ENCODE results near the gene ISM1. TPM values are rescaled to one million over a fixed set of nuclear protein-coding genes. Genes with fewer than 3 reads are reported as not detected.

ISM1 gene
- total RNA-seq, 1 donor from 2014 or later, result 0.95 TPM

DNA sequence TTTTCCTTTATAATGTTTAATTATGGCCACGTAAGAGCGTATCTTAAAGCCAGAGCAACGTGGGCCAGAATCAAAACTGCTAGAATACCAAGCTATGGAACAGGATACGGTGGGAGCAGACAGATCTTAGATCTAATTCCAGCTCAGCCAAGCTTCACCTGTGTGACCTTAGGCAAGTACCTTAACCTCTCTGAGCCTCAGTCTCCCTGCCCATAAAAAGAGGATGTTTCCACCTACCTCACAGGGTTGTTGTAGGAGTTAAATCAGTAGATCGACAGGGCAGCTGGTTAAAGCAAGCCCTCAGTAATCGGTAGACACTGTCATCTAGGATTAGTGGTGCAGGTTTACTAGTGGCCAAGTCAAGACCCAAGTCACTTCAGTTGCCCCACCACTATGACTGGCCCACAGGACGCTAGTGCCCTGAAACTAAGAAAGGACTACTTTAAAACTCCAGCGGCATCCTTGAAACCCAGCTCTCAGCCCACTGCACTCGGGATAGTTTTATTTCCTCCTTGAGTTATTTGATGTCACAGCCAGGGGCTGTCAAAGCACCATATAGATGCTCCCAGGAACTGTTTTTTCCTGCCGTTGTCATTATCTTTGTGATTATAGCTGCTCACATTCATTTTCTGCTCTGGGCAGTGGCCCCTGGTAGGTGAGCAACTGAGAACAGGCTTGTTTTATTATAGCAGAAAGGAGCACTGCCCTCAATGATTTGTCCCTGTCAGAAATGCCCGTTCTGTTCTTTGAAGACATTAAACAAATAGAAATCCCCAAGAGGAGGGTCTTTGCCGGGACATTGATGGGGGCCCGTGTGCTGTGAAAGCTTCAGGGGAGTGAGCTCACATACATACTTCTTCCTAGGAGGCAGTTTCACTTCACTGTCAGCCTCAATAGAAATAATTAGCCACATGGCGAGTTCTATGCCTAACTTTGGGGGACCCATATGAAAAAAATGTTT is 63.1 kb downstream of the ISM1 start:
- DNase-seq (ENCODE audit: low spot score), result no peak

DNA sequence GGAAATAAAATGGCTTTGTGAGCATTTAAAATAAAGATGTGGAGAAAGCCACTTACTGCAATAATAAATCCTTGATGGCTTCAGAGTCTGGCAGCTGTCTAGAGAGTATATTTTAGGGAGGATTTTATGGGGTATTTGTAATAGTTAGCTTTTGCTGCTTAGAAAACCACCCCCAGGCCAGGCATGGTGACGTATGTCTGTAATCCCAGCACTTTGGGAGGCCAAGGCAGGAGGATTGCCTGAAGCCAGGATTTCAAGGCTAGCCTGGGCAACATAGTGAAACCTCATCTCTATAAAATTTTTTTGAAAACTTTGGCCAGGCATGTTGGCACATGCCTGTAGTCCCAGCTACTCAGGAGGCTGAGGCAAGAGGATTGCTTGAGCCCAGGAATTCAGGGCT is 63.8 kb downstream of the ISM1 start:
- DNase-seq (ENCODE audit: low spot score), result no peak

DNA sequence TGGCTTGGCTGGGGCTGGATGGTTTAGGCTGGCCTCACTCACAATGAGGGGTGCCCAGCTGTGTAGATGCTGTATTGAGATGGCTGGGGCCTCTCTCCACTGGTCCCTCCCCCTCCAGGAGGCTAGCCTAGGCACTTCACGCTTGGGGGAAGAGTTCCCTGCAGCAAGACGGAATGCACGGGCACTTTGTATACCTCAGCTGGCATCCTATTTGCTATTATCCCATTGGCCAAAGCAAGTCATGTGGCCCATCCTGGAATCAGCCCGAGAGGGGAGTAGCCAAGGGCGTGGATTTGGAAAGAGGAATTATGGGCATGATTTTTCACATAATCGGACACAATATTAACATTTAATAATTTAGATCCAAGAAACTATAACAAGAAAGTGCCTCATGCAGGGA is 64.3 kb downstream of the ISM1 start:
- DNase-seq (ENCODE audit: low spot score), result no peak

DNA sequence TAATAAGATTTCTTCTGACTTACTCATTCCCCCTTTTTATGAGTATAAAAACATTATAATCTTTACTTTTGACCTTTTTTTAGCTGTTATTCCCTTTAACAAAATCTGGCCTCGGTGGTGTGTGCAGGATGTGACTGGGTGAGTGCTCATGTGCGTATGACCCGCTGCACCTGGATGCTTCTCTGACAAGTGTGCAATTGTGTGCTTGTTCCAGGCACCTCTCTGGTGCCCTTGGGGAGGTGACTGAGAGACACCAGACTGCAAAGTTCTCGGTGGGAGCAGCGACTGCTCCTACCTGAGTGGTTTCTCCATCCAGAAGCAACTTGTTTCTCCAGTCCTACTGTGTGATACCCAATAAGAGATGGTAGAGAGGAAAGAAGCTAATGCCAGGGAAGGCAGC is 65.0 kb downstream of the ISM1 start:
- no peak for DNase-seq (ENCODE audit: low spot score)

DNA sequence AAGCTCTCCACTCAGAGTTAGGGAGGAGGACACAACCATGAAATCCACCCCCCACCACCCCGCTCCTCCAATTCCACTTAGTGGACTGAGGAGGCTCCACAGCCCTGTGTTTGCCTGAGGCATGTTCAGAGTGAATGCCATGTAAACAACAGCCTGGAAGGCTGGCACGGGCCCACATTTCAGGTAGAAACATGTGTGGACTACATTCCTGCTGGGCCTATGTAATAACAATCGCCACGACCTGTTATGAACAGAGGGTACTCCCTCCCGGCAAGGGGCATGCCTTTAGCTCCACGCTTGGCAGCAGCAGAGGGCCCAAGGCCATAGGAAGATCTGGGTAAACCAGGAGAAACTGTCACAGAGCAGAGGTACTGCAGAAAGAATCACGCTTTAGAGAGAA is 65.5 kb downstream of the ISM1 start:
- DNase-seq (ENCODE audit: low spot score), result no peak

DNA sequence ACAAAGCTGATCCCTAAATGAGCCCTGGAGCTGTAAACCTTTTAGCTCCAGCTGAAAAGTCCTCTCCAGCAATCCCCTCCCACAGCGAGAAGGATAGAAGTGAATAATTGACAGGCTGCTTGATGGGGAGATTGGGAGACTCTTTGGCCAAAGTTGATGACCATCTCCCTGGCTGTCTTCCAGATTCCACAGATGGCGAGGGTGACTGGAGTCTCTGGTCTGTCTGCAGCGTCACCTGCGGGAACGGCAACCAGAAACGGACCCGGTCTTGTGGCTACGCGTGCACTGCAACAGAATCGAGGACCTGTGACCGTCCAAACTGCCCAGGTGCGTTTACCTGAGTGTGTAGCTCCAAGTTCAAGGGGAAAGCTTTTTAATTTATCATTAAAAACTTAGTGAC is 67.3 kb downstream of the ISM1 start:
- no peak for DNase-seq (ENCODE audit: low spot score)

DNA sequence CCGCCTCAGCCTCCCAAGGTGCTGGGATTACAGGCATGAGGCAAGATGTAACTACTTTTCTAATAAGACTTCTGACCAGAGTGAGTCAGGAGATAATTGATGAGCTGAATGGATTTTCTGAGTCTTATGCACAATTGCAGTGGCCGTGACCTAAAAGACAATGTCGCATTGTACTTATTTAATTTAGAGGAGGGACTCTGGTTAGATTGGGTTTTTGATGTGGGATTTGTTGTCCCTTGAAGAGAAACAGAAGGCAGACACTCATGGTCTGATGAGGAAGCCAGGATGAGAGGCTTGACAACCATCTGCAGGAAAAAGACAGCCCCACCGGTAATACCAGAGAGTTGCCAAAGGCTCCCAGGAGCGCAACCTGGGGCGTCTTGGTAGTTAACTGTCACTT is 68.0 kb downstream of the ISM1 start:
- DNase-seq (ENCODE audit: low spot score), result no peak

DNA sequence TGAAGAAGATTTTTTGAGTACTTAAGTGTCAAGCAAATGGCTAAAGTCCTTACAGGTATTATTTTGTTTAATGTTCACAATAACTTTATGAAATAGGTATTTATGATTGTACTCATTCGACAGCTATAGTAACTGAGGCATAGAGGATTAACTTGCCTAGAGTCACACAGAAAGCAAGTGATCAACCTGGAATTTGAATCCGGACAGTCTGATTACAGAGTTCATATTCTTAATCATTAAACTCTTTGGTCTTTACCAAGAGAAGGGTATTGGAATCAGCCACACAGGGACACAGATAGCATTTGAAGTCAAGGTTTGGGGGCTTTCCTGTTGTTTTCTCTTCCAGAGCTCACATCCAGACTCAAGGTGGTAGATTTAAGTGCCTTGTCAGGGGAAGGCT is 69.7 kb downstream of the ISM1 start:
- DNase-seq (ENCODE audit: low spot score), result no peak

DNA sequence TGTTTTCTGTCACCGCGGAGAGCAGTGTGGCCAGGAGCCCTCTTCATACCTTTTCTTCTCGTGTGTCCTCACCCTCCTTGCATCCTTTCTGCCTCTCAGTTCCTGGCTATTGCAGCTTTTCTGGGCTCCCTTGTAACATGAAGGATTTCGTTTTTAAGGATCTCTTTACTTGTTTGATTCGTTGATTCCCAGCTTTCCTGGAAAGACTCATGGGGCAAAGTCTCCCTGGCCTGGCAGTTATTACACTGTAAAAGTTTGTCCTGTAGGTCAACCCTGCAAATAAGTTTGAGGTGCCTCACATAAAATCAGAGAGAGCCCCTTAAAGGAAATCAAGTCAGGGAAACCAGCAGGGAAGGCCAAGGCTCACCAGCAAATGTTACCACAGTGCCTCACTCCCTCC is 70.1 kb downstream of the ISM1 start:
- no peak for DNase-seq (ENCODE audit: low spot score)

DNA sequence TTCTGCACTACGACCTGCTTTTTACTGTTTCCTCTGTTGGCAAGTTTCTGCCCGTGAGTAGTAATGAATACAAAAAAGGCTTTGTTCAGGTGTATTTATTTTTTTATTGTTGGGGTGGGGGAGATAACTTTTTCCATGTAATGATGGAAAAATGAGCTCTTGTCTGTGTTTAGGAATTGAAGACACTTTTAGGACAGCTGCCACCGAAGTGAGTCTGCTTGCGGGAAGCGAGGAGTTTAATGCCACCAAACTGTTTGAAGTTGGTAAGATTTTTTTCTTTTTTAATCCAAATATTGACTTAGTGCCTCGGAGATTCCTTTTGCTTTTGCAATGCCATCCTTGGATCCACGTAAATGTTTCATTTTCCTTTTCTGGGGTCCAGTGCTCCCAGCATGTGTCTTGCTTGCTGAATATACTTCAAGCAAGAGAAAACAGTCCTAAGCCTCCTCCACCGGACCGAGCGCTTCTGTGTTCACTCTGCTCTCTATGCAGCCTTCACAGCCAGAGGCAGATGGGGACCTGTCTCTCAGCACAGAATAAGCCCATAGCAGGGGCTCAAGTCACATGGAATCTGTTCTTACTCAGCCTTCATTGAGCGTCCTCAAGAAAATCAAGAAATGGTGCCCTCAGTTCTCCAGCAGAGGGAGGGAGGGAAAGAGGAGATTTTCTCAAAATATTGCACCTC is 71.3 kb downstream of the ISM1 start:
- DNase-seq (ENCODE audit: low spot score), result no peak

DNA sequence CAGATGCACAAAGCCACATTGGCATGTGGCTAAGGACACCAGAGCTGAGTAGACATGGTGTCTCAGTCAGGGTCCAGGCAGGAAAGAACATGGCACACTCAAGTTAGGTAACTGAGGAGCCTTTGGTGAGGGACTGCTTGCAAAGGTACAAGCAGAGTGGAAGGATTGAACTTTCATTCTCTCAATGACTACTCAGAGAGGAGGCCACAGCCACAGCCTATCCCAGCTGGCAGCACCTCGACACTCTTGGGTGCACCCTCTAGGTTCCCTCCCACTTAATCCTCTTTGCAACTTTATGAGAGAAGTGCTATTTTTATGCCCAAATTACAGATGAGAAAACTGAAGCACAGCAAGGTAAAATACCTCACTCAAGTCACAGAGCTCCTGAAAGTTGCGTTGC is 73.4 kb downstream of the ISM1 start:
- DNase-seq (ENCODE audit: low spot score), result no peak

DNA sequence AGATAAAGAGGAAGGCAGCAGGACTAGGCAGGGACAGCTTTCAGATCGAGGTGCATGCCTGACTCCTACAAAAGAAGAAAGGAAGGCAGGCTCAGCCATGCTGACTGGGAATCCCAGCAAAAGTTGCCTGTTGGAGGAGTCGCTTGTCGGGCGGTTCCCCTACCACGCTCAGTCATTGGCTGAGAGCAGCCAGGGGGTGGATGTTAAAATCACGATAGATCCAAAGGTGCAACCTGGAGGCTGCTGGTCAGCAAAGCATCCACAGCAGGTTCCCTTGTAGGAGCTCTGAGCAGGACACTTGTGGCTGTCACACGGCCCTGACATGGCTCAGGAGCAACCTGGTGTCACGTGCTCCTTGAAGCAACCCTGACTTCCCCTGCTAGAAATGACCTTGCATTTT is 74.6 kb downstream of the ISM1 start:
- no peak for DNase-seq (ENCODE audit: low spot score)

DNA sequence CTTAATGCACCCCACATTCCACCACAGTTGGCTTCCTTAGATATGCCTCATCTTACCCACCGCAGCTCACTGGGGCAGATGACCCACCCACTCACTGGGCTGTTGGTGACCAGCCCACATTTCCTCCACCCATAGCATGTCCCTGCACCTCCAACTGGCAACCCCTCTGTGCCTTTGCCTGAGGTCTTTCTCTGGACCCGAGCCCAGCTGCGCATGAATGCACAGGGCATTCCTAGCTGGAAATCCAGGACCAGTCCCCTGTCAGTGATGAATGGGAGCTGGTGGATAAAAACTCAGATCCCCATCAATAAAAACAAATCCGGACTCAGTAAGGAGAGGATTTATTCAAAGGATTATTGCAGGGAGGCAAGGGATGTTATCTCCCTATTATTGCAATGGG is 75.0 kb downstream of the ISM1 start:
- no peak for DNase-seq (ENCODE audit: low spot score)

DNA sequence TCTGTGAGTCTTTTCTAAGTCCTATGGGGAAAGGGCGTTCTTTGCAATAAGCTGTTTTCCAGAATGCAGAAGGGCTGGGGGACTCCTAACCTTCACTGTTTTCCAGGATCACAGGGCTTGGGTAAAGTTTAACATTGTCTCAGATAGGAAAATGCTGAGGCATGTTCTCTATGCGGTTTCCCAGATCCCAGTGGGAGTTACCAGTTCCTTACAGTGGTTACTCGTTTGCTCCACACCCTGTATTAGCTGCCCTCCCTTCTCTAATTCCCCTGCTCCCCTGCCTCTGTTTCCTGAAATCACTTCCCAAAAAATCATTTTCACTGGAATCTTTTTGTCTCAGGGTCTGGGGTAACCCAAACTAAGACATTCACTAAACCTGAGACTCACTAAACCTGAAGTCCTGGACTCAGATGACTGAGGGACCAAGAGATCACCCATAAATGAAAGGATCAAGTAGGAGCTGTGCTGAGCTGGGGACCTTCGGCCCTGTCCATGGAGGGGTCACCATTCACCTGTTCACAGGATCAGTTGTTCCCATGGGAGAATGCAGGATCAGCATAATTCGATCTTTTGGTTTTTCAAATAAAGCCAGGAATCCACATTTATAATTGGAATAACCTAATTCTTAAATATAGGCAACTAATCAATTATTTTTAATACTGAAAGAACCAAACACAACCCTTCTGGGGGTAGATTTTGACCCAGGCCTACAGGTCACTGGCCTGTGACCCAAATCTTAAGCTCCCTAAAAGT is 76.2 kb downstream of the ISM1 start:
- no peak for DNase-seq (ENCODE audit: low spot score)

DNA sequence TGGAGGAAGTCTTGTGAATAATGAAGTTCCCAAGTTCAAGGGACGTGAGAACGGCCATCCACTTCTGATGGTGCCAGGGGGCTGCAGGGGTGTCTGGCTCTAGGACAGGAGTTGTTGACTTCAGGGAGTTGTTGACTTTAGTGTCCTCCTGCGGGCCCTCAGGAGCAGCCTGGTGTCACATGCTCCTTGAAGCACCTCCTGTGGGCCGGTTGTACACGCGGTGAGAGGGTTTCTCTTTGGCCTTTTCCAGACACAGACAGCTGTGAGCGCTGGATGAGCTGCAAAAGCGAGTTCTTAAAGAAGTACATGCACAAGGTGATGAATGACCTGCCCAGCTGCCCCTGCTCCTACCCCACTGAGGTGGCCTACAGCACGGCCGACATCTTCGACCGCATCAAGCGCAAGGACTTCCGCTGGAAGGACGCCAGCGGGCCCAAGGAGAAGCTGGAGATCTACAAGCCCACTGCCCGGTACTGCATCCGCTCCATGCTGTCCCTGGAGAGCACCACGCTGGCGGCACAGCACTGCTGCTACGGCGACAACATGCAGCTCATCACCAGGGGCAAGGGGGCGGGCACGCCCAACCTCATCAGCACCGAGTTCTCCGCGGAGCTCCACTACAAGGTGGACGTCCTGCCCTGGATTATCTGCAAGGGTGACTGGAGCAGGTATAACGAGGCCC is 77.8 kb downstream of the ISM1 start:
- DNase-seq (ENCODE audit: low spot score), result no peak

DNA sequence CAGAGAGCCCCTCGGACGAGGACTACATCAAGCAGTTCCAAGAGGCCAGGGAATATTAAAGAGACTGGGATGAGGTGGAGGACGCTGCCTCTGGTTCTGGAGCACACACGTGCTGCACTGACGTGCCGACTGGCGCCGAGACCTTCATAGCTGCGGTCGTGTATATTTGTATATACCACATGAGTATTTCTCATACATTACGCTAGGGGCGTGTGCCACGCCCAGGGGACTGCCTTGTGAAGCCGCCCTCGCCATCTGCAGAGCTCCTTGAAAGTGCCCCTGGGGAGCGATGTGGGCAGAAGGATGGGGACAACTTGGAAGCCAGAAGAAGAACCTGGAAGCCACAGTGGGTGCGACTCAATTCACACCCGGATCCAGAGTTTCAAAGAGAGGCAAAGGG is 78.3 kb downstream of the ISM1 start:
- DNase-seq (ENCODE audit: low spot score), result no peak

DNA sequence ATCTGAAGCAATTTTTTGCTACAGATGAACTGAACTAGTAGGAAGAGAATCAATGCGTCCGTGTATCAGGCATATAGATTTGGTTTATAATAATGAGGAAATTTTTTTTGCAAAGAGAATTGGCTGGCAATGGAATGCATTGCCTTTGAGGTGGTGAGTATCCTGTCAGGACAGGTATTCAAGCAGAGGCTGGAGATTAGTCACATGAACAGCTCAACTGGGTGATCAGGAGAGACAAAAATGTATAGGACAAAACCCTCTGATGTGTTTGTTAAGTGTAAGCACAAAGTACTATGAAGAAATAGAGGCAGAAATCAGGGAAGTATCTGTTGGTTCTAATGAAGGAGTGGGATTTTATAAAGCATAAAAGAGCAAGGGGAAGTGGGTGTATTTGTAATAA is 80.5 kb downstream of the ISM1 start:
- no peak for DNase-seq (ENCODE audit: low spot score)

DNA sequence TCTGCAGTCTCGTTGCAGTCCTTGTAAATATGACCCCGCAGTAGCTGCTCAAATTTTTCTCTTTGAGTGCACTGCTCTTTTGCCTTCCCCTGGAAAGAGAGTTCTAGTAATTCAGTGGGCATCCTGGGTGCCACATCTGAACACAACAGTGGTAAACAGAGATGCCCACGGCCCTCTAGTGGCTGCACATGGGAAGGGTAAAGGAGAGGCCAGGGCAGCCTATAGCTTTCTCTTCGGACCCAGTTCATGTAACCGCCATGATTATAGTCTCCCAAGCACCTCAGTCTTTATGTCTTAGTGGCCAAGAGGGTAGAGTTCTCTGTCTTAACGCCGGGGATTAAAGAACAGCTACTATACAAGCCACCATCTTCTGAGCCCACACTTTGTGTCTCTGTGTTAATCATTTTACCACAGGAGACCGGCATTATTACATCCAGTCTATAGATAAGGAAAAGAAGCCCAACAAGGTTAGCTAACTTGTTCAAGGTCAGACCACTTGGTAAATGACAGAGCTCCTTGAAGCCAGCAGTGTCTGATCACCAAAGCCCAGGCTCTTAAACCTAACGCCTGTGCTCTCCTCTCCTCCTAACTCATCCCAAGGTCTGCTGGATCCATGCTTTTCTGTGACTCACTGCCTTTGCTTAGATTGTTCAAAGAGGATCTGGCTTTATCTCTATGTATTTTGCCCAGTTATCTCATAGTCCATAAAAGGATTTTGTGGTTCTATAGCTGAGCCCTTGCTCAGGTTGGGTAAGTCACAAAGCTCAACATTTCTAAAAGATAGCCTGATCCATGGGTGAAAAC is 81.8 kb downstream of the ISM1 start:
- DNase-seq (ENCODE audit: low spot score), result no peak

DNA sequence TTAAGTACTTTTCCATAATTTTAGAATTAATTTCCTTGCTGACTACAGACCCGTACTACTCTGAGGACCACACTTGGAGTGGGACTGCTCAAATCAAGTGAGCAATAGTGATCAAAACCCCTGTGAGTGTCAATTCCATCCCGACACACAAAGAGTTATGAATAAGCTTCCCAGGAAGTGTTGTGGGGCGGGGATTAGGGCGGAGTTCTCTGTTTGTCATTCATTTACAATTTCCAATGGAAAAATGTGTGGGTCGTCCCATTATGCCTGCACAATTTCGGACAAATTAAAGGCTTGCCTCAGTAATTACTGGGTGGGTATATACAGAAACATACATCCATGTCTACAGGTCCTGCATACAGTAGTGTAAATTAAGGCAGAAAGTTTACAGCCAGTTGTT is 84.2 kb downstream of the ISM1 start:
- no peak for DNase-seq (ENCODE audit: low spot score)

DNA sequence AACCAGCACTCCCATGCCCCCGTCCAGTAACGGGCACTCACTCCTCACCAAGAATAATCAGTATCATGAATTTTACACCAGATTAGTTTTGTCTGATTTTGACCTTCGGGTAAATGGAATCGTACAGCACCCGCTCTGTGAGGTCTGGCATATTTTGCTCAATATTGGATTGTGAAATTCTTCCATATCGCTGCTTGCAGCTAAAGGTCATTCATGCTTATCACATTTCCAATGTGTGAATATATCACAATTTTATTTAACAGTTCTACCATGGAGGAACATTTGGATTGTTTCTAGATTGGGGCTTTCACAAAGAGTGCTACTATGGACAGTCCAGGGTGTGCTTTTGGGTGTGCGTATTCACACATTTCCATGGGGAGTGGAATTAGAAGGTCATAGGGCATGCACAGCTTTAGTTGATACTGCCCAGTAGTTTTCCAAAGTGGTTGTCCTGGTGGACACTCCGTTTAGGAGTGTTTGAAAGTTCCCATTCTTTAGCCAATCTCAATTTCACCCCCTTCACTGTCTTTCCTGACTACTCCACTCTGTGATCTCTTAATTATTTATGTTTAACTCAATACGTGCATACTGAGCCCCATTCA is 86.6 kb downstream of the ISM1 start:
- no peak for DNase-seq (ENCODE audit: low spot score)

DNA sequence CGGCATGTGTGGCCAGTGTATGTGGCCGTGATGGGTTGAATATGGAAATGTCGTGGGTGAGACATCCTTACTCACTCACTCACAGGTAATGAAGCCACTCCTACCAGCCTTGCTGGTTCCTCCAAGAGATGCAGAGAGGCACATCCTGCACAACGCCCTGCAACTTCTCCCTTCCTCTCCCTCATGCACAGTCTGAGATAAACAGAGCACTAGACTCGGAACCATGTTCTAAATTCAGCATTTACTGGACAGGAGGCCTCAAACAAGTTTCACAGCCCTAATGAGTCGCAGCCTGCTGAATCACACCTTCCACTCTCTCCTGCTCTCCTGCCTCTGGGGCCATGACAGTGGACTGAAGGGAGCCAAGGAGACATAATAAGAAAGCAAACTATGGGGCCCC is 91.2 kb downstream of the ISM1 start:
- DNase-seq (ENCODE audit: low spot score), result no peak

All from mucosa of gallbladder (tissue), 1 donor.